NCI-H1694 treated with DMSO at 0.1 percent for 48 hours (cell line): Measurements from ENCODE around the gene SLC45A1.

Experiments used
- DNase-seq: peaks from one replicate; lab custom pipeline; 2025; lab: John Stamatoyannopoulos, UW

Gene SLC45A1

DNA sequence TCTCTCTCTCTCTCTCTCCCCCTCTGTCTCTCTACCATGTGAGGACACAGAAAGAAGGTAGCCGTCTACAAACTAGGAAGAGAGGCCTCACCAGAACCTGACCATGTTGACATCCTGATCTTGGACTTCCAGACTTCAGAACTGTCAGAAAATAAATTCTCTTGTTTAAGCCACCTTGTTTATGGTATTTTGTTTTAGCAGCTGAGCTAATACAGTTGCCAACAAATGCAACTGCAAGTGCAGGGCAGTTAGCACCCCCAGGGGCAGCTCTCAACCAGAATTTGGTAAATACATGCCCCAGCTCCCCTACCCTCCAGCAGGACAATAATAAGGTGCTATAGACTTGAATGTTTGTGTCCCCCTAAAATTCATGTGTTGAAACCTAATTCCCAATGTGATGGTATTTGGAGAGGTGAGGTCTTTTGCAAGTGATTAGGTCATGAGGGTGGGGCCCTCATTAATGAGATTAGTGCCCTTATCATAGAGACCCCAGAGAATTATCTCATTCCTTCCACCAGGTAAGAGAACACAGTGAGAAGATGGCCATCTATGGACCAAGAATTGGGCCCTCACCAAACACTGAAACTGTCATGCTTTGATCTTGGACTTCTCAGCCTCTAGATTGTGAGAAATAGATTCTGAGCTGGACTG is 6.7 kb upstream of the SLC45A1 start:
- DNase-seq, result no peak

DNA sequence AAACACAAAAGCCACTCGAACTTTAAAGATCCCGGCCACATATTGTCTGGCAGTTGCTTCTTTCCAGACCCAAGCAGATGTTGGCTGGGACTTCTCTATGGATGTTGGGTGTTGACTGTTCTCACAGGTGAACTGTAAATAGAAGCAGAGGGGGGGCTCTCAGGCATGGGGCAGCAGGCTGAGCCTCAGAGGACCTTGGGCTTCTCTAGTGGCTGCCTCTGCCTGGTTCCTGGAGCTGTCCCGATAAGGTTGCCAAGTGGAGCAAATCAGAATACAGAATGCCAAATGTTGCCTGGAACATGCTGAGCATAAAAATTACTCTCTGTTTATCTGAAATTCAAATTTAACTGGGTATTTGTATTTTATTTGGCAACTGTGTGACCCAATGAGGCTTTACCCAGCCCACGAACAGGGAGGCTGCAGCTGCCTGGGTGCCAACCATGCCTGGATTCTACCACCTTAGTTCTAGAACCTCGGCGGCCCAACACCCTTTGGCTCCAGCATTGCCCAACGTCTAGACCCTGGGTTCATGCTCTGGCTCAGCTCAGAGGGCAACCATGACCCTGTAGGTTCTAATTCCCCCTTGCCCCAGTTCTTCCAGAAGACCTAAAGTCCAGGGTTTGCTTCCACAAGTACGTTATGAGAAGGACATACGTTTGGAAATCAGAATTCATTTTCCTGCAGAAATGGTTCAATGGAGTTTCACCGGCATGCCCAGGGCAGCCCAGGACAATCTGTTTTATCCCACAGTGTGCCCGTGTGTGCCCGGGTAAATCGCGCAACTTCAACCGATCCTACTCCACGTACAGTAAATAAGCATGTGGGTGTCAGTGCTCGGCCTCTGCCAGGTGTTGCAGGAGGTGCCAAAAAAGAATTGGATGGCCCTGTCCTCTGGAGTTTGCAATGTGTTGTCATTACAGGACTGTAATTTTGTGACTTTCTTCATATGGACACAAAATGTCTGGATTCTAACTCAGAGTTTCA is 5.4 kb upstream of the SLC45A1 start:
- no peak for DNase-seq

DNA sequence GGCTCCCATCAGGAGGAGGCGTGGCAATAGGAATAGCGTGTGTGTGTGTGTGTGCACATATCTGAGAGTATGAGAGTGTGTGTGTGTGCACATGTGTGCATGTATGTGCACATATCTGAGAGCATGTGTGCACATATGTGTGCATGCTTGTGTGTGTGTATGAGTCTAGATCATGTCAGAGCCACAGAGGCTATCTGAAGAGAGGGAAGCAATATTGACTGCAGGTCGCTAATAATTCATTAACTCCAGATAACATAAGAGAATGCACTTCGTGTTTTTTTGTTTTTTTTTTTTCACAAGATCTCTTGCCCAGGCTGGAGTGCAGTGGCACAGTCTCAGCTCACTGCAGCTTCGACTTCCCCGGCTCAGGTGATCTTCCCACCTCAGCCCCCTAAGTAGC is 4.7 kb upstream of the SLC45A1 start:
- DNase-seq, result no peak

DNA sequence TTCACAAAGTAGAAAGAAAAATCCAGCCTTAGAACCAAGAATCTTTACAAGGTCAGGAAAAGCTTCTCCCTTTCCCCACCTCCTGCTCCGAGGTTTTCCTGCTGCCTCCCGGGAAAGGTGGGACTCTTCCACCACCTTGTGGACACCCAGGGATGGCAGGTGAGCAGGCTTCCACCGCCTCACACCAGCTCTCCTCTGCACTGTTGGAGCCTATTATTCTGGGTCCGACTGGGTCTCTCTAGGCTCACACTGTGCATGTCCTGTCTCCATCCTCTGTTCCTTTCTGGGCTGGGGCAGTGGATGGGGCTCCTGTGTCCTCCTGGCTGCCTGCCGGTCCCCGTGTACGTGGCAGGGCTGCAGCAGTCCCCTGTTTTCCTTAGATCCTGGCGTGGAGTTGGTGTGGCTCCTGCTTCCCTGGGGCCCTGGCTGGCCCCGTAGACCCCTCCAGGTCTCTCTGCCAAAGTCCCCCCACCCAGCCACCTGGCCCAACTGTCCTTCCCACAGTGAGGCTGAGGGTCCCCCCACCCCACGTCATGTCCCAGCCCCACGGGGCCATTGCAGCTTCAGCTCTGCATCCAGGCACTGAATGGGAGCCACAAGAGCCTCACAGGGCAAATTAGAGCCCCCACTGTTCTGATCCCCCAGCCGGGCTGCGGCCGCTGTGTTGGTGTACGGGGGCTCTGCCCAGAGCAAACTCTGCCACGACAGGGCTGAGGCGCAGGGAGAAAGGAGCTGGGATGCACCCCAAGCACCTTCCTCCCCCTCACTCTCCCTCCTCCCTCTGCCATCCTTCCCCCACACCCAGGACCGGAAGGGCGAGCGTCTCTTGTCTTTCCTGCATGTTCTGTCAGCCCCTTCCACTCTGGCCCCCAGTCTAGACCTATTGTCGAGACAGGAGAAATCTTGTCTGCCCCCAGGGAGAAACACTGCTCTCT is 3.3 kb upstream of the SLC45A1 start:
- DNase-seq, result peak; percentile 38

DNA sequence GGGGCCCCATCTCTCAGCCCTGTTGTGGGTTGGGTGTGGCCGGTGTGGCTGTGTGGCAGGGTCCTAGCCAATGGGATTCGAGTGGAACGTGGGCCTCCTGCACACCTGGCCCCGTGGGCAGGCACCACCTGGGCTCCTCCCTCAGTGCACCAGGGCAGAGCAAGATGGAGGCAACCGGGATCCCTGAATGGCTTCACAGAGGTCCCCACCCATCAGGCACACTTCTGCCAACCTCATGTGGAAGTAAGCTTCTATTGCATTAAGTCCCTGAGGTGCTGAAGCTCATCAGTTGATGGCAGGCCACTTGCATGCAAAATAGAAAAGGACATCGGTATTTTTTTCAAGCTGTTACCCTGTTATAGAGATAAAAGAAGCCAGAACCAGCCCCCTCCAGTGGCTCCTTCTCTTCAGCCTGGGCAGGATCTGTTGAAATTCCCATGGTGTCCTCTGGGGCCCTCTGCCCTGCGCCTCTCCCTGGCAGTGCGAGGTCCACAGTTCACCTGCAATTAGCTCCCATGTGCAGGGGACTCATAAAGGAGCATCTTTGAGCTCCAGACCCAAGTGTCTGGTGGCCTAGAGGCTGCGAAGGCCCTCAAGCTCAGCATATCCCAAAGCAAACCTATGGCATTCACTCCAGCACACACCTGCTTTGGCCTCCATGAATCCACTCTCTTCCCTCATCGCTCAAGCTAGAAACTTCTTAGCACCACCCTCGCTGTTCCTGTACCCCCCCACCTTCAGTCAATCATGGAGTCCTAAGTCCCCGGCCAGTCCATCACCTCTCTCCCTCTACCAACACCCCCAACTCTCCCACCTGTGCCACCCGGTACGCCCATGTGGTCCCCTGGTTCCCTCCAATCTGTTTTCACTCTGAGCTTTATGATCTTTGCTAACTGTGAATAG is 2.1 kb upstream of the SLC45A1 start:
- no peak for DNase-seq

DNA sequence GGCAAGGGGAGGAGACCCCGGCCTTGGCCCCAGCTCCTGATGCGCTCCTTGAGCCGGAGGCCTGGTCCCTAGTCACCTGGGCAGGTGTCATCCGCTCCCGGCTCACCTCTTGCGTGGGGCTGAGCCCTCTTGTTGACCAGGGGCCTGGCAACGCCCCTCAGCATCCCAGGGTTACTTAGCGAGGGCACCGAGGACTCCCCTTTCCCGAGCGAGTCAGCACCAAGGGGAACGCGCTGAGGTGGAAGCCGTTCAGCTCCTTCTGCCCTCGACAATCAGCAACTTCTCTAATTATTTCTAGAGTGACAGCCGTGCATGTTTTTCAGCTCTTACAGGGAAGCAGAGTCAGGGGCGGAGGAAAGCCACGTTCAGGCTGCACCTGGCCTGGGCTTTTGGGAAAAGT is 522 bp downstream of the SLC45A1 start:
- DNase-seq, result no peak

DNA sequence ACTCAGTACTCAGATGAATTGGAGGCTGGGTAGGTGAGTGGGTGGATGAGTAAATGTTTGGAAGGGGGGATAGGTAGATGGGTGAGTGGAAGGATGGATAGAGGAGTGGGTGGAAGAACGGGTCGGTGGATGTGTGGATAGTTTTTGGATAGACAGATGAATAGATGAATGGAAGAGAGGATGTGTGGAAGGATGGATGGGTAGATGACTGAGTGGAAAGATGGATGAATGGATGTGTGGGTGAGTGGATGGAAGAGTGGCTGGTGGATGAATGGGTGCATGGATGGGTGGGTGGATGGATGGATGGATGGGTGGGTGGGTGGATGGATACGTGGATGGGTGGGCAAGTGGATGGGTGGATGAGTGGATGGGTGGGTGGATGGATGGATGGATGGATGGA is 3.7 kb downstream of the SLC45A1 start:
- DNase-seq, result no peak

DNA sequence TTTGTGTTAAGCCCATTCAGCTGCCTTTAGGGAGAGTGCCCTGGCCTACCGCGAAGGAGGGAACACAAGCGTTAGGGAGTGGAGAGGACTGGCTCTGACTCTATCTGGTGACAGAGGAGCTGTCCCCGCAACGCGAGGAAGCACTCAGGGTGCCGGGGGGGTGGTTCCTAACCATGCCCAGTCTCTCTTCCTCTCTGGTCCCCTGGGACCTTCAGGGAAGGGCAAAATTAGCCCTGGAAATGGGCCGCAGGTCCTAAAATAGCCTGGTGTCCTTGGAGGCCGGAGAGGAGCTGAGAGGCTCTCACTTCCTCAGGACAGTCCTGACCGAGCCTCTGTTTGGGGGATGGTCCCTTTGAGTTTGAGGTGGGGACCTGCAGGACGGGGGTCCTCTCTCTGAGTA is 5.8 kb downstream of the SLC45A1 start:
- DNase-seq, result no peak

DNA sequence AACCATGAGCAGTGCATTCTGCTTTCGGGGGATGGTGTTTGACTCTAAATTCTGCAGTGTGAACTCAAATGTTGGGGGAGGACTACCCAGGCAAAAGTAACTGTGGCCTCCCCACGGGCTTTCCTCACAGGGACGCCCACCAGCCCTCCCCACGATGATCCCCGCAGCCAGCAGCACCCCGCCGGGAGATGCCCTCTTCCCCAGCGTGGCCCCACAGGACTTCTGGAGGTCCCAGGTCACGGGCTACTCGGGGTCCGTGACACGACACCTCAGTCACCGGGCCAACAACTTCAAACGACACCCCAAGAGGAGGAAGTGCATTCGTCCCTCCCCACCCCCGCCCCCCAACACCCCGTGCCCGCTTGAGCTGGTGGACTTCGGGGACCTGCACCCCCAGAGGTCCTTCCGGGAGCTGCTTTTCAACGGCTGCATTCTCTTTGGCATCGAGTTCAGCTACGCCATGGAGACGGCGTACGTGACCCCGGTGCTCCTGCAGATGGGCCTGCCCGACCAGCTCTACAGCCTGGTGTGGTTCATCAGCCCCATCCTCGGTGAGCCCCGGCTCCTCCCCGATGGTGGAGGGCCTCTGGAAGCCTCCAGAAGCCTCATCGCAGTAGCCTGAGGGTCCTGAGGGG is 6.4 kb downstream of the SLC45A1 start:
- no peak for DNase-seq

DNA sequence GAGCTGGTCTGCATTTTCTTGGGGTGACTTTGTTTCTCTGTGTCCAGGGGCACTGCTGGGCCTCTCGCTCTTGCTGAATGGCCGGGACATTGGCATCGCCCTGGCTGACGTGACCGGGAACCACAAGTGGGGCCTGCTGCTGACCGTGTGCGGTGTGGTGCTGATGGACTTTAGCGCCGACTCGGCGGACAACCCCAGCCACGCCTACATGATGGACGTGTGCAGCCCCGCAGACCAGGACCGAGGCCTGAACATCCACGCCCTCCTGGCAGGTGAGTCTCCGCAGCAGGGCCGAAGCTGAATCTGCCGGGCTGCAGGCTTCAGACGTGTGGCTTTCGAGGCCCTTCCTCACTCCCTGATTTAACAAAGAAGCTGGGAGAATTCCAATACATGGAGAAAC is 7.9 kb downstream of the SLC45A1 start:
- no peak for DNase-seq

DNA sequence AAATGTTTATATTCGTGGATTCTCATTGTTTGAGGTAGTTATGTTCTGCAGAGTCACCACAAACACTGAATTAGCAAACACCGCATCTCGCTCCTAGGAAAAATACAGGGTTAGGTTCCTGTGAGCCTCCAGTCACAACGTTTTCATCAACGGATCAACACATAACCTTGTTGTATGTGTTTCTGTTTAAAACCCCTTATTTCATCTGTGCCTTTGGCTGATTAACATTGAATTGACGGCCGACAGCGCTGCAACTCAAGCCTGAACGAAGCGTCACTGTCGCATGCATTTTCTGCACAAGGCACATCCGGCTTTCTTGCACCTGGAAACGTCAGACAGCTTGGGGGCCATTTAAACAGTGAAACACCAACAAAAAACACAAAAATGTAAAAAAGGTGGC is 8.4 kb downstream of the SLC45A1 start:
- DNase-seq, result no peak

DNA sequence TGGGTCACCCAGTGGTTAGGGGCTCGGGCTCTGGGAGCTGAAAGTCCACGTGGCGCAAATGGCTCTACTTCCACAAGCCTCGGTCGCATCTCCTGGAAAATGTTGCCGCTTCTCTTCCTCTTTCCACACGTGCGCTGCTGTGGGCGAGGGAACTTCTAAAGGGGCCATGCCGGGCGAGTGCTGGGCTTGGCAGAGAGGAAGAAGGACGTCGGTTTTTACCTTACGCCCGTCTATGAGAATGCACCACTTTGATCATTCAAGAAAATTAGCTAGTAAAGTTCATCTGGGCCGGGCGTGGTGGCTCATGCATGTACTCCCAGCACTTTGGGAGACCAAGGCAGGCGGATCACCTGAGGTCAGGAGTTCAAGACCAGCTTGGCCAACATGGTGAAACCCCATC is 10.4 kb downstream of the SLC45A1 start:
- no peak for DNase-seq

DNA sequence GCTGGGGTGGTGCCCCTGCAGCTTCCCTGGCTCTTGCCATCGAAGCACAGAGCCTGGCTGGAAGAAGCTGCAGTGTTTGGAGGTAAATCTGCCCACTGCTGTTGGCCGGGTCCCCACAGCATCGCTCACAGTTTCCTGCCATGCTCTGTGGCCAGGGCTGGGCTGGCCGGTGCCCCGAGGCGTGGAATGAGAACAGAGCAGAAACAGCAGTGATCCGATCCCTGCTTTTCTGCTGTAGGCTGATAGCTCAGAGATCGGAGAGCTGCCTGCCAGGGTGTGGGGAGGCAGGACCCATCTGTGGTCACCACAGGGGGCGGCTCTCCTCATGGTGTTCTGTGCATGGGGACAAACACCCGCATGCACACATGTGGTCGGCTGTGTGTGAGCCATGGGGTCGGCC is 11.5 kb downstream of the SLC45A1 start:
- DNase-seq, result no peak

DNA sequence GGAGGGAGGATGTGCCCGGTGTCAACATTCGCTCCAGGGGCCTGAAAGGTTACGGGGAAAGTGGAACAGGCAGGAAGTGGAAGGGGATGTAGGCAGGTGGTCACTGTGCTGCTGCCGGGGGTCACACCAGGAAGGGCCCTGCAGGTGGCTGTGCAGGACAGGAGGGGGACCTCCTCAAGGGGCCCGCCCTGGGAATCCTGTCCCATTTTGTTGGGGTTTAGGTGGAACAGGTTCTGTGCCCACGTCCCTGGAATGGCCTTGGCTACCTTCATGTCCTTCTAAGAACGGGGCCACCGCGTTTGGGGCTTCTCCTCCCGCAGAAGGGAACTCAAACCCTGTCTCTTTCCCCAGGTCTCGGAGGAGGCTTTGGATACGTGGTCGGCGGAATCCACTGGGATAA is 11.9 kb downstream of the SLC45A1 start:
- DNase-seq, result no peak

DNA sequence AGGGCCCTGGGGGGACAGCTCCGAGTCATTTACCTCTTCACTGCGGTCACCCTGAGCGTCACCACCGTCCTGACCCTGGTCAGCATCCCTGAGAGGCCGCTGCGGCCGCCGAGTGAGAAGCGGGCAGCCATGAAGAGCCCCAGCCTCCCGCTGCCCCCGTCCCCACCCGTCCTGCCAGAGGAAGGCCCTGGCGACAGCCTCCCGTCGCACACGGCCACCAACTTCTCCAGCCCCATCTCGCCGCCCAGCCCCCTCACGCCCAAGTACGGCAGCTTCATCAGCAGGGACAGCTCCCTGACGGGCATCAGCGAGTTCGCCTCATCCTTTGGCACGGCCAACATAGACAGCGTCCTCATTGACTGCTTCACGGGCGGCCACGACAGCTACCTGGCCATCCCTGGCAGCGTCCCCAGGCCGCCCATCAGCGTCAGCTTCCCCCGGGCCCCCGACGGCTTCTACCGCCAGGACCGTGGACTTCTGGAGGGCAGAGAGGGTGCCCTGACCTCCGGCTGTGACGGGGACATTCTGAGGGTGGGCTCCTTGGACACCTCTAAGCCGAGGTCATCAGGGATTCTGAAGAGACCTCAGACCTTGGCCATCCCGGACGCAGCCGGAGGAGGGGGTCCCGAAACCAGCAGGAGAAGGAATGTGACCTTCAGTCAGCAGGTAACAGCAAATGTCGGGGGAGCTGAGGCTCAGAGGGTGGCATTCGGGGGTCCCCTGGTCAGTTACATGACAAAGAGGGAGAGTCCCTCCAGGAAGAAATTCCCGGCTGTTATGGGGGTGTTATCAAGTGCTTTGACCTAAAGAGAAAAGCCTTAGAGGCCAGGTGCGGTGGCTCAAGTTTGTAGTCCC is 12.6 kb downstream of the SLC45A1 start:
- no peak for DNase-seq

DNA sequence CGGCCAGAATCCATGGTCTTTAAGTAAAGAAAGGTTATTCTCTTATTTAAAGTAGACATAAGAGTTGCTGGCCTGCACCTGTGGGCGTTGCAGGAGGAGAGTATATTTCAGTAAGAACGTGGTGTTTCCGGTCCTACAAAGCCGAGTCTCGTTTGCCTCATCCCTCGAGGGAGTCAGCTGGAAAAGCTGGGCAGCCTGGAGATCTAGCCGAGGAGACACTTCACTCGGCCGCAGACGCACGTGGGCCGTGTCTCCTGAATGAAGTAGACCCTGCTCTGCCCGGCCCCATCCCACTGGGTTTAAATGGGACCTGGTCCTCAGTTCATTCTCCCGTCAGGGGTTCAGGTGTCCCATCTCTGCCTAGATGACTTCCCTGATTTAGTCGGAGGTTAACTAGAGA is 14.9 kb downstream of the SLC45A1 start:
- DNase-seq, result no peak

DNA sequence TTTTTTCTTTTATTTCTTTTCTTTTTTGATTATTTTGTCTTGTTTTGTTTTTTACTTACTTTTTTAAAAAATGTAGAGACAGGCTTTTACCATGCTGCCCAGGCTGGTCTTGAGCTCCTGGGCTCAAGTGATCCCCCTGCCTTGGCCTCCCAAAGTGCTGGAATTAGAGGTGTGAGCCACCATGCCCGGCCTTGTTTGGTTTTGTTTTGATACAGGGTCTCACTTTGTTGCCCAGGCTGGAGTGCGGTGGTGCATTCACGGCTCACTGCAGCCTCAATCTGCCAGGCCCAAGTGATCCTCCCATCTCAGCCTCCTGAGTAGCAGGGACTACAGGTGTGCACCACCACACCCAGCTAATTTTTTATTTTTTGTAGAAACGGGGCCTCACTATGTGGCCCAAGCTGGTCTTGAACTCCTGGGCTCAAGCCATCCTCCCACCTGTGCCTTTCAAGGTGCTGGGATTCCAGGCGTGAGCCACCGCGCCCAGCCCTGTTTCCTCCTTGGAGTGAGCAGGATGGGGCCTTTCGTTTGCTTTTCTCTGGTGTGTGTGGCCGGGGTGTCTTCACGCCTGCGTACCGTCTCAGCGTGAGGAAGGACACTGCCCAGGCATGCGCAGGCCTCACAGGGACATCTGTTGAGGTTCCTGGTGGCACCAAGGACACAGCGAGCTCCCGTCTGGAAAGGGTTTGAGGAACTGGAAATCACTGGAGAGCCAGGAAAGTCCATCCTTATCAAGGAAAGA is 15.5 kb downstream of the SLC45A1 start:
- no peak for DNase-seq

DNA sequence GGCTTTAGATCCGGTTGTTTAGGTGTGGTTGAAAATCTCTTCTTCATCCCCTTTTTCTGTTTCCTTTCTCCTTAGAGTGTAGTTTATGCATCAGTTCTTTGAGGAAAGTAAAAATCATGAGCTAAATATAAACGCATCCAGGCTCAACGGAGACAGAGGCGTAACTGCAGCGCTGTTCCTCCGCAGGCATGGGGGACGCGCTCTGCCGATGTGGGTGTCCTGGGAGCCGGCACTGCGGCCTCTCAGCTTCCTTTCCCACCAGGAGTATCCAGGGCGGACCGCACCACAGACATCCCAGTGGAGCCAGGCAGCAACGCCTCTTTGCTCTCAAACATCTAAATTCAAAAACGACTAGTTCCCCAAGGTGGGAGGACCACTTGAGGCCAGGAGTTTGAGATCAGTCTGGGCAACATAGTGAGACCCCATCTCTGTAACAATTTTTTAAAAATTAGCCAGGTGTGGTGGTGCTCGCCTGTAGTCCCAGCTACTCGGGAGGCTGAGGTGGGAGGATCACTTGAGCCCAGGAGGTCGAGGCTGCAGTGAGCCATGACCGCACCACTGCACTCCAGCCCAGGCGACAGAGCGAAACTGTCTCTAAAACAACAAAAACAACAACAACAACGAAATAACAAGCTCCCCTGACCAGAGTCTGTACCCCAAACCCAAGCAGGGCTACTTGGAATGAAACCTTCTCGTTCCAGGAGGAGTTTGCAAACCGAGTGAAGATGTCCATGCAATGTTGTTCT is 16.4 kb downstream of the SLC45A1 start:
- no peak for DNase-seq
